GM13977 (cell line): ENCODE results near the gene REV3L.
A peak's percentile ranks its signal among the peaks of the same experiment; 100 is the strongest.

Experiments
- DNase-seq: peaks from one replicate; pipeline ENCODE4 v3.0.0; 2012; ENCODE audit warnings: low spot score
- in situ Hi-C: fragments of 300-500 bp; cut with MboI; formaldehyde crosslinking; loops from one replicate; pipeline ENCODE4 v1.12.0; 2022; ENCODE audit warnings: low sequenced_read_pairs, low pct_unique_long_range_greater_than_20kb, mixed read lengths, inconsistent platforms; ENCODE audit not compliant: unreplicated experiment
- TF ChIP-seq, protein P1 (sequence below): IDR thresholded peaks from 2 replicates; pipeline ENCODE4 v1.5.1; 2012; ENCODE audit warnings: mild to moderate bottlenecking, control low read depth; ENCODE audit not compliant: insufficient read depth; ENCODE audit errors: extremely low read depth, missing control alignments

REV3L gene

DNA sequence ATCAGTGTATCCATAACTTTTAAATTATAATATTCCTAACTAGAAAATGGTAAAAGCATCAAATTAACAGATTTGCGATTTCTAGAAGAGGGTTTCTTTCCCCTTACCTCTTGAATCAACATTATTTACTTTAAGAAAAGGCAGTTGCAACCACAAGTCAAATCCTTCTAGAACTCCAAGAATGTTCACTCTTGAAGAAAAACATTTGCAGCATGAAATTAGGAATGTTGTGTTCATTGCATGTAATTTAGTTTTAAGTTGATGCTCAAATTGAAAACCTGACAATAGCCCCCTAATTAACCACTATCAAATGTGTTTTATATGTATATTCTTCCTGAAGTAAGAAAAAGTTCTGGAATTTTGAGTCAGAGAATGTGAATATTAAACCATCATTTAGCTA, 2.3 kb upstream of the REV3L start:
- in situ Hi-C loops: no loop called here
- no peak for DNase-seq
- TF ChIP-seq, protein P1, sequence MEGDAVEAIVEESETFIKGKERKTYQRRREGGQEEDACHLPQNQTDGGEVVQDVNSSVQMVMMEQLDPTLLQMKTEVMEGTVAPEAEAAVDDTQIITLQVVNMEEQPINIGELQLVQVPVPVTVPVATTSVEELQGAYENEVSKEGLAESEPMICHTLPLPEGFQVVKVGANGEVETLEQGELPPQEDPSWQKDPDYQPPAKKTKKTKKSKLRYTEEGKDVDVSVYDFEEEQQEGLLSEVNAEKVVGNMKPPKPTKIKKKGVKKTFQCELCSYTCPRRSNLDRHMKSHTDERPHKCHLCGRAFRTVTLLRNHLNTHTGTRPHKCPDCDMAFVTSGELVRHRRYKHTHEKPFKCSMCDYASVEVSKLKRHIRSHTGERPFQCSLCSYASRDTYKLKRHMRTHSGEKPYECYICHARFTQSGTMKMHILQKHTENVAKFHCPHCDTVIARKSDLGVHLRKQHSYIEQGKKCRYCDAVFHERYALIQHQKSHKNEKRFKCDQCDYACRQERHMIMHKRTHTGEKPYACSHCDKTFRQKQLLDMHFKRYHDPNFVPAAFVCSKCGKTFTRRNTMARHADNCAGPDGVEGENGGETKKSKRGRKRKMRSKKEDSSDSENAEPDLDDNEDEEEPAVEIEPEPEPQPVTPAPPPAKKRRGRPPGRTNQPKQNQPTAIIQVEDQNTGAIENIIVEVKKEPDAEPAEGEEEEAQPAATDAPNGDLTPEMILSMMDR: no peak

DNA sequence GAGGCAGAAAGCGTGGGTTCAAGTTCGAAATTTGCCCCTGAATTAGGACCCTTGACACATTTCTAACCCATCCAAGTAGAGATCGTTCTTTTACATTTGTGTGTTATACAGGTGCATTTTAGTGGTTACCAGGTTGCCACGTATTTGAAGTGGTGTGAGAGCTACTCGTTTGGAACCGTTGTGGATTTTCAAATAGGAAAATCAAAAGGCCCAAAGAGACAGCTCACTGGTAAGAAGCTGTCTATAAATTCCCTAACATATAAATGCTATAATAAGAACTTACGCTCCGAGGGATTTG, 1.6 kb upstream of the REV3L start:
- no peak for DNase-seq
- TF ChIP-seq, protein P1: no peak
- in situ Hi-C loops: no loop called here

DNA sequence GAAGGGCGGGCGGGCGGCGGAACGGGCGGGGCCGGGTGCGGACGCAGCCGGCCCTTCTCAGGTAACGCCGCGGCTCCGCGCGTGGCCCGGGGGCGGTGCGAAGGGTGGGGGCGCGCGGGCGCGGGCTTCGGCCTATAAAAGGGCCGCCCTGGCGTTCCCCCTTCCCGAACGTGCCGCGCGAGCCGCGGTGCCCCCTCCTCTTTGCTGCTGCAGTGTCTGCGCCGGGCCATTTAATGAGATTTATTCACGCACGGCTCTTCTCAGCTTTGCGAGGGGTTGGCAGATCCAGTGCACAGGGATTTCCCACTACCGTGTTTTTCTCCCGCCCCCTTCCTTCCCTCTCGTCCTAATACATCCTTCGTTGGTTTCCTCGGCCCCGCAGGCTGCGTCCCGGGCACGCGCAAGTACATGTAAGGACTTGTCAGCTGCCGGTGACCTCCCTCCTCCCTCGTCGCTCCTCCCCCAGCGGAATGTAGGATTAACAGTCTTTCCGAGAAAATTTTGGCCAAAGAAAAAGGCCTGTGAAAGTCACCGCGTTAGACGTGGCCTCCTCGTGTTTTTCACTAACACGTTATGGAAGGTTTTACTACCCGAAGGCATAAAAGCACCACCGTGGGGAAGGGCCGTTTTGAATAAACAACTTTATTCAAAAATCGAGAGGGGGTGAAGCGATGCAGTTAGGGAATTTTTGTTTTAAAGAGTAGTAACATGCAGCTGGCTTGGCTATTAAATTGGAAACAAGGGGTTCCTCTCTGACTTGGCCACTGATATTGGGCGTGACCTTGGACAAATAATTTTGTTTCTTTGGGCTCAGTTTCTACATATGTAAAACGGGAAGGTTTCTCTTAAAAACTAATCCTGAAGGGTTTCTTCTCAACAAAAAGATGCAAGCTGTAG, 966 bp upstream of the REV3L start:
- in situ Hi-C loops: no loop called here
- peak; percentile 89 for DNase-seq
- TF ChIP-seq, protein P1: no peak

DNA sequence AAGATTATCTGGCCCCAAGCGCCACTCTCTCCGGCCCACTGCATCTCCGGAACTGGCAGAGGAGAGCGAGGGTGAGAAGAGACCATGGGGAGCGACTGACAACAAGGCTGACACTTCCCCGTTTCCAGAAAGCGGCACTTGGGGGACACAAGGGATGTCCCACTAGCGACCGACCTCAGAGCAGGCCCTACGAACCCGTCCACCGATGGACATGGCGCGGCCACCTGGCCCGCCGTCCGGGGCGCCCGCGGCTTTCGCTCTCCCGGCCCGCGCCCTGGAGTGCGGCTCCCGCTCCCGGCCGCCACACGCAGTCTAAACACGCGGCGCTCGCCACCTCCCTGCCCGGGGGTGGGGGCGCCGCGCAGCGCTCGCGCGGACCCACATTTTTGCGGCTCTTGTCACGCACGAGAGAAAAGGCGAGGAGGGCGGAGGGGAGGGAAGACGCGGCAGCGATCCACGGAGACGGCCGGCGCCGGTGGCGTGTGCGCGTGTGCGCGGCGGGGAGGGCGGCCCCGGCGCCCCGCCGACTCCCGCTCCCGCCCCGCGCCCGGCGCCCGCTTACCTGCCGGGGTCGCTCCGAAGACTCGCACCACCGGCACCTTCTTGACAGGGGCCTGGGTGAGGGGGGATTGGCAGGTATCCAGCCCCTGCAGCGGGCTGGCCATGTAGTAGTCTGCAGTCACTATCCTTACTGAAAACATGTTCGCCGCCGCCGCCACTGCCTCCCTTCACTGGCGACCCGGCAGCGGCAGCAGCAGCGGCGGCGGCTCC, 645 bp downstream of the REV3L start:
- DNase-seq: peak; percentile 36
- in situ Hi-C loops: no loop called here
- TF ChIP-seq, protein P1: no peak

DNA sequence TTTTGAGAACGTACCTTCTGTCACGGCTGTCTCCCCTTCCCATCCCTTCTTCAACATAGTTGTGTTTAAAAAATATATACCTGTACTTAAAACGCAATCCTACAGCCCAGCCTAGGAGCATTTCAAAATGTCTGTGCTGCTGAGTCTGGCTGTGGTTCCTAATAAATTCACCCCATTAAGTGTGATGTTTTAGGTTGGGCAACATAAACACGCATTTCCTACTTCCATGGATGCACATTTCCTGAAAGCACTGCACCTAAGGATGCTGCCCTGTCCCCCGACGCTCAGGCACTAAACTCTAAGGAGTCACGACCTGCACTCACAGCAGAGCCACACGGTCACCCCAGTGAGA, 1.2 kb downstream of the REV3L start:
- DNase-seq: no peak
- in situ Hi-C loops: no loop called here
- TF ChIP-seq, protein P1: no peak

DNA sequence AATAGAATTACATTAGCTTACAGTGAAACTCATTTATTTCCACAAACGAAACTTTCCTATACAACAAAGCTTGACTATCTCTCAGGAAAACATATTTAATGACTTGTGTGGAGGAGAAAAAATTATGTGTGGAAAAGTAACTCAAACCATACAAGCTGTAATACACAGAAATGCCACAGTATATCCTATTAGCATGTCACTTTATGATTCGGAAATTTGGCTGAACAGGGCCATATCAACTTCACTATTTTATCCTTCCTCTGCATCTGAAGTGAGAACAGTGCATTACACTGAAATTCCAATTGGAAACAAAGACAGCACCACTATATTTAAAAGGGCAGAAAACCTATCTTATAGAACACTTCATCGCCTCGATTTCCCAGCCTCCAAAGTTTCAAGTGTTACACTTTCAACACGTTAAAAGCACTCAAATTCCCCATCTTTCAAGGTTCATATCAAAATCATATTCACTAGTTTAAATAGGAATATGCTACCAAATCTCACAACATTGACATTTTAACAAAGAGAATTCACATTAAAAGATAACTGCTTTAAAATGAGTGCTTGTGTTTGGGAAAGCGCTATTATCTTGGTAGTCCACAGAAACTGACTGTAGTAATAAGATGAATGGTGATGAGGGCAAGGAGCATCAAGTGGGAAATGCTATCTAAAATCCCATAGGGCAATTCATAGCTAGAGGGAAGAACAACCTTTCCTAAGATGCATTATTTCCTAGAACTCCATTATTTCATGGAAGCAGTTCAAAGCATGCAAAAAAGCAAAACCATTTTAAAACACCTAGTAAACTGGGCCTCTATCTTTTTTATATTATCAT, 1.8 kb downstream of the REV3L start:
- TF ChIP-seq, protein P1: no peak
- DNase-seq: no peak
- in situ Hi-C loops: no loop called here
